Activated CD8-positive, alpha-beta memory T cell treated with anti-CD3 and anti-CD28 coated beads, Interleukin-2, amount 50 U/mL, for 48 hours (primary cell): ENCODE results near the gene MAGEB6B.
"Not testable (repeated sequence)": the region's sequence is repeated elsewhere in the genome, so short reads cannot be mapped to it uniquely, and the experiment has no call there.

ENCODE experiments used
- DNase-seq: peaks from one replicate; pipeline ENCODE4 v3.0.0-alpha.2; 2020

MAGEB6B gene, protein sequence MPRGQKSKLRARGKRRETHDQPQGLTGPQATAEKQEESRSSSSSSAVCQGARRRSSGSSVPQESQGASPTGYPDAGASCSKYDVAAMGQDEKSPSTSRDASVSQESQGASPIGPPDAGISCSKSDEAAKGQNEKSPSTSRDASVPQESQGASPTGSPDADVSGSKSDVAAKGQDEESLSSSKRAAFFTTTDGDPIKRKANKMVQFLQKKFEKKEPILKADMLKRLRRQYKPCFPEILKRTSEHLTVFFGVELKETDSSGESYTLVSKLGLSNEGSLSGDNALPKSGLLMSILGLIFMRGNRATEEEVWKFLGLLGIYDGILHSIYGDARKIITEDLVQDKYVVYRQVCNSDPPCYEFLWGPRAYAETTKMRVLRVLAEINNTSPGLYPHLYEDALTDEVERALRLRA

DNA sequence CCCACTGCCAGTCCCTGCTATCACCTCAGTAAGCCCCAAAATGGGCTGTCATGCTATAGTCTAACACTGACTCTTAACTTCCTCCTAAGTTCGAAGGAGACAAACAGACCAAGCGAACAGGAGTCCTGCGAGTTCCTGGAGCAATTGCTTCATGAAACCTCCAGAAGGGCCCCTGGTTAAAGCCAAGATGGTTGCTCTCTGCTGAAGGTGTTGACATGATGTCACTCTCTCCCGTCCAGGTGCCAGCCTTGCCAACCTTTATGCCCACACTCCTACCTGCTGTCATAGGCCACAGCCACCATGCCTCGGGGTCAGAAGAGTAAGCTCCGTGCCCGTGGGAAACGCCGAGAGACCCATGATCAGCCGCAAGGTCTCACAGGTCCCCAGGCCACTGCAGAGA is at the start of gene MAGEB6B:
Gene MAGEB6B, plus strand, starts transcription at position 301 of the 400 bp plus-strand sequence. Its CDS starts 0 bp downstream, at position 301.
- DNase-seq, result no peak

- DNase-seq, result no peak
These were observed 22.1 kb upstream of the MAGEB6B start, which contains the start of gene MAGEB18 for GRCh38 chrX:26138274-26138673. TSS of gene MAGEB18 (plus strand) at chrX:26138343. CDS start at chrX:26138986, 643 bp downstream.

- no peak for DNase-seq
These were observed 14.4 kb upstream of the MAGEB6B start for GRCh38 chrX:26146024-26146423.

DNA sequence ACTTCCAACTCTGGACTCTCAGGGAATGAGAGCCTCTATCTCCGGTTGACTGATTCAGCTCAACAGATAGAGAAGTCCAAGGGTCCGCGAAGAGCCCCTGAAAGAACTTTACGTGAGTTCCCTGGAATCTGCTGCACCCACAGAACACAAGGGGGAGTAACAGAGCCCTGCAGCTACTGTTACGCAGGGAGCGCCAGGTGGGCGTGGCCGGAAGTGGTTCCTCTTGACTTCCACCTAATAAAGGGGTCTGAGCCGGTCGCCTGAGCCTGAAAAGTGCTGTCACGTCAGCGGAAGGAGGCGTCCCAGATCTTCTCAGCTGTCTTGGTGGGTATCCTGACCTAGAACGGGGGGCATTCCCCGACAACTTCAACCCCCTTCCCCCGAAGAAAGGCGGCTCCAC is 31.8 kb downstream of the MAGEB6B start, which contains the start of gene MAGEB6:
Gene MAGEB6, plus strand, starts transcription at position 237 of the 400 bp plus-strand sequence. CDS start 1,407 bp downstream, outside the sequence.
- no peak for DNase-seq

DNA sequence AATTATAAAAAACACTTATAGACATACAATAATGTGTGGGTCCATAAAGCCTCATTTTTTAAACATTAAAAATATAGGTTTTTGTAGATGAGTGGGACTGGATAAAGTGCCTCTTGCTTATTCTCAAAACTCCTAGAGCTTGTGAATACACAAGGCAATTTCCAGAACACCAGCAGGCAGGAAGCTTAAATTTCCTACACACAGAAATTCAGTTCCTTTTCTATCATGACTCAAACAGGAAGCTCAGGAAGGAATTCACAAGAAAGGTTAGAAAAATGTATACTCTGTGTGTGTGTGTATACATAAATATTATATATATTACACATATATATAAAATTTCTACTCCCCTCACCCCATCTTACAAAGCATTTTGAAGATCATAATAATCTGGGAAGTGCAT is 43.2 kb downstream of the MAGEB6B start:
- no peak for DNase-seq

- DNase-seq, result not testable (repeated sequence)
These were observed 44.3 kb downstream of the MAGEB6B start for GRCh38 chrX:26204717-26205116.

DNA sequence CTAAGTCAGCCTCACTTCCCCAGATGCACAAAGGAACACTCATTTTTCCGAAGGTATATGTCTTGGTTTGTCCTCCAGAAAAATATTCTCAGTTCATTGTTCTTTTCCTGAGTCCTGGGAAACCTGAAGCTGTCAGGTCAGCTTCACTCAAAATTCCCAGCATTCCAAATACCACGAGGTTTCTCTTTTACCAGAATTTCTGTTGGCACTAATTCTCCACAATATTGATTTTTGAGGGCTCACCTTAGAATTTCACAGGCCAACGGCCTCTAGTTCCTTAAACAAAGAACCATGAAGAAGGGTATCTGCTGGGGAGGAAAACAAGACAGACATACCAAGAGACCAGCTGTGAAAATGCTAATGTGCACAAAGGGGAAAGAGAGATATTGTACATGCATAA is 47.6 kb downstream of the MAGEB6B start:
- DNase-seq, result no peak
